ENCODE measurements around the gene MYBBP1A.
"Not testable (repeated sequence)": the region's sequence is repeated elsewhere in the genome, so short reads cannot be mapped to it uniquely, and the experiment has no call there.

MYBBP1A gene

DNA sequence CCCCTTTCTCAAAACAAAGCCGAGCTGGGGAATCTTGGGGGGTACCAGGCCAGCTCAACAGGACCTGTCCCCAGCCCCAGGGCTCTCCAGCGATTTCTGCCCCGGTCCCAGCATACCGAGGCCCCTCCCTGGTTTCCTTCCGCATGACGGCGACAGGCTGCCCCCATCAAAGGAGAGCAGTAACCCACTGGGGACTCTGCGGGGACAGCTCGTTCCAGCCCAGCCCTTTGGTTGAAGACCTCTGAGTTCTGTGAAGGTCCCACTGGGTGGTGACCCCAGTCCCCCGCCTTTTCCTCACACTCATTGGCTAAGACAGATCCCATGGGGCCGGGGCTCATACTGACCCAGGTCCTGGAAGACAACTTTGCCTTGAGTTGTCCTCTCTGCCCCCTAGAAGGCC is 33.2 kb upstream of the MYBBP1A start:
- DNase-seq (ENCODE audit: low read depth) = no peak

GRCh38 chr17:4587803-4588202 is 32.6 kb upstream of the MYBBP1A start:
- no peak for DNase-seq (ENCODE audit: low read depth)

- no peak for DNase-seq (ENCODE audit: low read depth)
Measured at GRCh38 chr17:4587195-4587594, 32.0 kb upstream of the MYBBP1A start.

- no peak for DNase-seq (ENCODE audit: low read depth)
Measured at GRCh38 chr17:4586043-4586442, 30.9 kb upstream of the MYBBP1A start.

DNA sequence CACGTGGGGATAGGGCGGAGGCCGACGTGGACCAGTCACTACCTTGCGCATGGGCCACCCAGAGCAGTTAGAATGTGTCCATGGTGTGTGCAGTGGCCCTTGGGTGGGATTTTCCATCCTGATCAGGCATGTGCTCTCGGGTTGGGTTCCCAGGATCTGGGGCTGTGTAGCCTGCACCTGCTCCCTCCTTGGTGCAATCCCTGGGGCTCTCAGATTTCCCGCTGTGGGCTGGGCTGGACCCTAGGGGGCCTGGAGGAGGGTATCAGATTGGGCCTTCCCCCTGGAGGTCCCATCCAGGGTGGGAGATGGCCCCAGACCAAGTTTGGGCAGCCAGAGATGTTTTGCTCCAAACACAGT is 30.4 kb upstream of the MYBBP1A start:
- no peak for DNase-seq (ENCODE audit: low read depth)

DNA sequence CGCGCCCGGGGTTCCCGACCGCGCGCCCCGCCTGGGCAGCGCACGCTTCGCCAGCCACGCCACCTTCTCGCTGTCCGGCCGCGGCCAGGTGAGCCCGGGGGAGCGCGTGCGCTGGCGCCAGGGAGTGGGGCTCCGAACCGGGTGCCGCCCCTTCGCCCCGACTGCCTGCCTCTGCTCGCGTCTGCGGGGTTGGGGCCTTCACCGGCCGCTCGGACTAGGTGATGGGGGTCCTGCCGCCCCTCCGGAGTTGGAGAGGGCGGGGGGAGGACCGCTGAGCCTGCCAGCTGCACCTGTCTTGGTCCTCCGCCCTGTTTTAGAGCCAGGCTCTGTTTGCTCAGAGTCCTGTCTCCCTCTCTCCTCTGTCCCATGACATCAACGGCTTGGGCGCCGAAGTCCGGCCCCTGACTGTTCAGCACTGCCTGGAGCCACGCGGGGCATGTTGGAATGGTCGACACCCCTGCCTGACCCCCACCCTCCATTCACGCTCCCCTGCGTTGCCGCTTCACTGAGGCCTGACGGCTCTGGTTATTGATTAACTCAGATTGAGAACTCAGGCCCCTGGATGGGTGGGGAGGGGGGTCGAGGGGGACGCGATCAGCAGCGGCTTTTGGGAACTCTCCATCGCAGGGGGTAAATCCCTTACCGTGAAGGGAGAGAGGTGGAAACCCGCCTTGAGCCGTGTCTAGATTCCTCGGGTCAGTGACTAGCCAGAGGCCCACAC is 29.9 kb upstream of the MYBBP1A start:
- DNase-seq (ENCODE audit: low read depth) = no peak

- no peak for DNase-seq (ENCODE audit: low read depth)
Measured at GRCh38 chr17:4584101-4584916, 29.1 kb upstream of the MYBBP1A start, which contains the start of gene SMTNL2. Gene SMTNL2 (plus strand): TSS chr17:4584529. CDS start chr17:4584606, 77 bp downstream.

DNA sequence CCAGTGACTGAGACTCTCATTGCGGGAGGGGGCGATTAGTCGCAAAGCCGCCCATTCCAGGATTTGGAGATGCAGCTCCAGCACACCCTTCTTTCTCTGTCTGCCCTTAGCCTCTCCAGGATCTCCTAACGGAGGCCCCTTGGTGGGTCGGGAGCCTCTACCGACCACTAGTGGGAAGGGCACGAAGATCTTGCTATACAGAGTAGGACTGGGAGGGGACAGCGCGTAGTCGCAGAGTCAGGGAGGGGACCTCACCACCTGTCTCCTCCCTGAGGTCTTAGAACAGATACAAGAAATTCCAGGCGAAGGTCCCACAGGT is 28.6 kb upstream of the MYBBP1A start:
- DNase-seq (ENCODE audit: low read depth) = peak; percentile 45

DNA sequence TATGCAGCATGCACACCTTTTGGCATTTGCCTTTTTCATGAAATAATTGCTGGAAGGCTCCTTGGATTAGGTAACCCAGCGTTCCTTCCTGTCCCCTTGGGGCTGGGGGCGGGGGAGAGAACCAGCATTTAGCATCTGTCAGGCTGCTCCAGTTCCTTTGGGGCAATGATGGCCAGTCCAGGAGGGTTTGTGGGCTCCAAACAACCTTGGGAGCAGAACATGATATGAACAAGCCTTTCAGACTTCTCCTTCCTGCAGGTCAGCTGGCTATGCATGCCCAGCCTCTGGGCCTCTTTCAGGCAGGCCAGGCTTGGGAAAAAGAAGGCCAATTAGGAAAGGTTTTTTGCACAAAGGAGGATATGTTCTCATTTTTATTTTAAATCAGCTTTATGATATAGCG is 28.0 kb upstream of the MYBBP1A start:
- no peak for DNase-seq (ENCODE audit: low read depth)

- no peak for DNase-seq (ENCODE audit: low read depth)
Measured at GRCh38 chr17:4582691-4583090, 27.5 kb upstream of the MYBBP1A start.

- no peak for DNase-seq (ENCODE audit: low read depth)
Measured at GRCh38 chr17:4582101-4582501, 26.9 kb upstream of the MYBBP1A start.

DNA sequence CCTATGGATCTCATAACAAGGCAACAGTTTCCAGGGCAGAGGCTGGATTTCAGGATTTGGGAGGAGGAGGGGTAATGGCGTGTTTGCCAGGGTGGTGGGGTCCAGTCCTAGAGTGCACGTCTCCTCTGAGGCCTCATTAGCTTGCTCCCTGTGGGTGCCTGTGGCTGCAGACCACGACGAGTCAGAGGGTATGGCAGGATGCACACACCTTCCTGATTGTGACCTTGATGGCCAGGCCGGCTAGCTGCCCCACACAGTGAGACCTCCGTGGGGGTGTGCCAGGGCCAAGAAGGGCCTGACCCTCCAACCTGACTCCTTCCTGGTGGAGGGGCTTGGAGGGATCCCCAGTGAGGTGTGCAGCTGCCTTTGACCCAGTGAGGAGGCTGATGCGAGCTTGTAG is 25.1 kb upstream of the MYBBP1A start:
- DNase-seq (ENCODE audit: low read depth) = no peak

DNA sequence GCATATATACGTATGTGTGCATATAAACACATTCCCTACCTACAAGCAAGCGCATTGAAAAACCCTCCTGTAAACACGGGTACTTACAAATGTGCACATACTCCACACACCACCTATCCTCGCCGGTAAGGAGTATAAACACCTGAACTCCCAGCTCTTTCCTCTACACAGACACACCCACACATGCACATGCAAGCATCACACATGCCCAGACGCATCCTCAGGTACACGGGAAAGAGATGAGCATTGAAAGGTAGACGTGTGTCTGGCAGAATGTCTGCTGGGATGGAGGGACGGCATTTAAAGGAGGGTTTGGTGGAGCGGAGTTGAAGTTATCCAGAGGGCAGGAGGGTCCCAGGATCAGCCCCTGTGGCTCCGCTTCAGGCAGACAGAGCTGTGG is 24.5 kb upstream of the MYBBP1A start:
- no peak for DNase-seq (ENCODE audit: low read depth)

- not testable (repeated sequence) for DNase-seq (ENCODE audit: low read depth)
Measured at GRCh38 chr17:4578349-4578748, 23.2 kb upstream of the MYBBP1A start.

GRCh38 chr17:4577386-4577993 is 22.3 kb upstream of the MYBBP1A start:
- no peak for DNase-seq (ENCODE audit: low read depth)

DNA sequence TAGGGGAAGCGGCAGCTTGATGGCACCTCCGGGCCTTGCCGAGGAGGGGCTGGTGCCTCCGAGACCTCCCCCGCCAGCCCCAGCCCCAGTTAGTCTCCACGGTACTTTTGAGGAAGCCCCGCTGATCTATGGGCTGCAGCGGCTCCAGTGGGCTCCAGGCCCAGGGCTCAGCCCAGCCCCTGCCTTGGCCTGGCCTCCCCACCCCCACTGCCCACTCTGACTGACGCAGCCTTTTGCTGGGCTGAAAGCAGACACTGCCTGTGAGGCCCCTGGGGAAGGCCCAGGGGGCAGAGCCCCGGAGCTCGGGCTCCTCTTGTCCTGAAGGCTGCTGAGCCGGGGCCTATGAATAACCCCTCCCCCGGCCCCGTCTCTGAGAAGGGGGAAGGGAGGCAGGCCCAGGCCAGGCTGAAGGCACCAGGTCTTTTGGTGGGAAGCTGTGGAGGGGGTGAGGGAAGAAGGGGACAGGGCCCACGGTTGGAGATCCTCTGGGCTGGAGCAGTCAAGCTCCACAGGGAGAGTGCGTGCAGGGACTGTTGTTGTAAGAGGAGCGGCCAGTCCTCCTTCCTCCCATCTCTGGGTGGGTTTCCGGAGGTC is 21.6 kb upstream of the MYBBP1A start:
- no peak for DNase-seq (ENCODE audit: low read depth)

- DNase-seq (ENCODE audit: low read depth) = no peak
Measured at GRCh38 chr17:4576161-4576558, 21.0 kb upstream of the MYBBP1A start.

GRCh38 chr17:4574448-4575045 is 19.4 kb upstream of the MYBBP1A start:
- no peak for DNase-seq (ENCODE audit: low read depth)

DNA sequence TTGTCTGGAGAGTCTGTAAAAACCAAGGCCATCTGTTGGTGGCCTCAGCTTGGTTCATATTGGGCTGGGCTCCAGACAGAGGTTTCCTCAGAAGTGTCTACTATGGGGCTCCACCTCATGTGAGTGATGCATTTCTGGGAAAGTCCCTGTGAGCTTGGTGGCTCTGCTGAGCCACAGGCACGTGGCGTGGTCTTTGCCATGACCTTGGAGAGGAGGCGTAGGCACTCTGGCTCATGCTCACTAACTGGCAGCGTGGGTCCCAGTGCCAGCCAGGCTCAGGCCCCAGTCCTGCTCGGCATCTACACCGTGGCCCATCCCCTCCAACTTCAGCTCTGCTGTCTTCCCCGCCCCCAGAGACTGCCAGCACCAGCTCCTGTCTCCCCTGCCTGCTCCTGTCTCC is 18.5 kb upstream of the MYBBP1A start:
- DNase-seq (ENCODE audit: low read depth) = peak; percentile 31

DNA sequence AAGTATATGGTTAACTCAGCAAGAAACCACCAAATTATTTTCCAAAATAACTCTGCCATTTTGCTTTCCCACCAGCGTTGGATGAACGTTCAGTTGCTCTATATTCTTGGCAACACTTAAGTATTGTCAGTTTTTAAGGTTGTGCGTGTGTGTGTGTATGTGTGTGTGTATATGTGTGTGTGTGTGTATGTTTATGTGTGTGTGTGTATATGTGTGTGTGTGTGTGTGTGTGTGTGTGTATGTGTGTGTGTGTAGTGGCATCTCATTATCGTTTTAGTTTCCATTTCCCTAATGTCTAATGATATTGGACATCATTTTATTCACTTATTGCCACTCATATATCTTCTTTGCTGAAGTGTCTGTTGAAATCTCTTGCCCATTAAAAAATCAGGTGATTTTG is 17.9 kb upstream of the MYBBP1A start:
- DNase-seq (ENCODE audit: low read depth) = no peak

DNA sequence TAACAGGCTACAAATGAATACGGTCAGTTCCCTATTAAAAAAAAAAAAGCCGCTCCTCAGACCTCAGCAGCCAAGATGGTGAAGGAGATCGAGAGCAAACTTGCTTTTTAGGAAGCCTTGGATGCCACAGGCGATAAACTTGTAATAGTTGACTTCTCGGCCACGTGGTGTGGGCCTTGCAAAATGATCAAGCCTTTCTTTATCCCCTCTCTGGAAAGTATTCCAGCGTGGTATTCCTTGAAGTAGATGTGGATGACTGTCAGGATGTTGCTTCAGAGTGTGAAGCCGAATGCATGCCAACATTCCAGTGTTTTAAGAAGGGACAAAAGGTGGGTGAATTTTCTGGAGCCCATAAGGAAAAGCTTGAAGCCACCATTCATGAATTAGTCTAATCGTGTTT is 16.9 kb upstream of the MYBBP1A start:
- DNase-seq (ENCODE audit: low read depth) = no peak

DNA sequence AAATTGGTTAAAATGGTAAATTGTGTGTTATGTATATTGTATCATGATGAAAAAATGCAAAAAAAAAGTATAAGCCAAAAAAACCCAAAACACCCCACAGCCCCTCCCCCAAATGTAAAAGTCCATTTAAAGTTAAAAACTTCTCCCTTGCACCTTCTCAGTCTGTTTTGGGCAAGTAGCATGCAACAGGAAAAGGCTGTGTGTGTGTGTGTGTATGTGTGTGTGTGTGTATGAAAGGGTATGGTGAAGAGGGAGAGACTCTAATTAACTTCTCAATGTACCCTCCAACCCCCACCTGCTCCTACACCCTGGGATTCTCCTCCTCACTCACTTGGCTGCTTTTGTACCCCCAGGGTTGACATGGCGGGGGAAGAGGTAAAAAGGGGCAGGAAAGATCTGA is 14.4 kb upstream of the MYBBP1A start:
- DNase-seq (ENCODE audit: low read depth) = no peak

DNA sequence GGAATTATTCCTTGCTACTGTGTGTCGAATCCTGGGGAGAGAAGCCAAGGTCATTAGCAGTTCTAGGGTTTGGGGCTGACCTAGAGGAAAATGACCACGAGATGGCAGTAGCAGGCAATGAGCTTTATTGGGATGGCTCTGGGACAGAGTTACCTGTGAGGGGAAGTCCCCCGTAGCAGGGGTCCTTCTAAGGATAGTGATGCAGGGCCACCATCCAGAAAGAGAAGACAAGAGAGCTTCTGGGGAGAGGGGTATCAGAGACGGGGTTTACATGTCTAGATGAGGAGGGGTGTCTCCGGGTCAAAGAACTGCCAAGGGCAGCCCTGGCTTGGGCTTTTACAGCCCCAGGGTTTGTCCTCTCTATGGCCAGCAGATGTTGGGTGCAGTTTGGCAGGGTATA is 11.6 kb upstream of the MYBBP1A start:
- DNase-seq (ENCODE audit: low read depth) = peak; percentile 75

Measured in ELR (cell line).